Measurements from ENCODE around the gene TFF2. TPM values are rescaled to one million over a fixed set of nuclear protein-coding genes. Genes with fewer than 3 reads are reported as not detected.

The TFF2 gene
- polyA plus RNA-seq (ENCODE audit: insufficient read depth in 1 of 5, insufficient read length in 5 of 5, low replicate concordance in 1 of 5), result not detected
- long read RNA-seq, donor 1, result 0 reads
- long read RNA-seq, donor 2, result 0 reads
- long read RNA-seq, donor 3, partial matches to known transcripts, result 0 of 1 reads
- long read RNA-seq, donor 3, other reads (novel, unspliced or antisense), result 0 of 1 reads
- long read RNA-seq, donor 4, result 0 reads
- long read RNA-seq, donor 5, result 0 reads
- long read RNA-seq, donor 6, result 0 reads
- long read RNA-seq, donor 7, result 0 reads
- long read RNA-seq, donor 8, result 0 reads

GRCh38 chr21:42350927-42351426, at the start of gene TFF2:
TFF2 (minus strand) TSS chr21:42350994; CDS start chr21:42350957, 37 bp downstream.
- DNase-seq, result no peak

GRCh38 chr21:42400525-42400924, 49.7 kb upstream of the TFF2 start:
- DNase-seq, result no peak

GRCh38 chr21:42398436-42399028, 47.7 kb upstream of the TFF2 start:
- no peak for DNase-seq

- DNase-seq, result no peak
Observed at GRCh38 chr21:42397746-42398394, 47.1 kb upstream of the TFF2 start.

GRCh38 chr21:42396799-42397745, 46.3 kb upstream of the TFF2 start:
- DNase-seq, result no peak

GRCh38 chr21:42395905-42396651, 45.3 kb upstream of the TFF2 start, which contains the start of gene TMPRSS3:
TMPRSS3 (minus strand) TSS chr21:42396052; CDS start chr21:42395417, 635 bp downstream.
- no peak for DNase-seq

- DNase-seq, result no peak
Observed at GRCh38 chr21:42395302-42395701, 44.5 kb upstream of the TFF2 start.

- no peak for DNase-seq
Observed at GRCh38 chr21:42393443-42393950, 42.7 kb upstream of the TFF2 start.

- DNase-seq, result no peak
Observed at GRCh38 chr21:42392731-42393442, 42.1 kb upstream of the TFF2 start.

- DNase-seq, result no peak
Observed at GRCh38 chr21:42391297-42391696, 40.5 kb upstream of the TFF2 start.

- DNase-seq, result no peak
Observed at GRCh38 chr21:42390696-42391095, 39.9 kb upstream of the TFF2 start.

- DNase-seq, result no peak
Observed at GRCh38 chr21:42390193-42390592, 39.4 kb upstream of the TFF2 start.

- peak; percentile 18 to 32 for DNase-seq
Observed at GRCh38 chr21:42389449-42389835, 38.6 kb upstream of the TFF2 start.

- no peak for DNase-seq
Observed at GRCh38 chr21:42388740-42389448, 38.1 kb upstream of the TFF2 start.

GRCh38 chr21:42387843-42388340, 37.1 kb upstream of the TFF2 start:
- no peak for DNase-seq

- no peak for DNase-seq
Observed at GRCh38 chr21:42387164-42387563, 36.4 kb upstream of the TFF2 start.

- no peak for DNase-seq
Observed at GRCh38 chr21:42386034-42386591, 35.3 kb upstream of the TFF2 start.

GRCh38 chr21:42385619-42386018, 34.8 kb upstream of the TFF2 start:
- DNase-seq, result no peak

- no peak for DNase-seq
Observed at GRCh38 chr21:42384989-42385388, 34.2 kb upstream of the TFF2 start.

All from right lung (tissue), 10 donors.